ES-I3 (cell line): ENCODE measurements around the gene CPNE5.

ENCODE experiments used
- H3K36me3 ChIP-seq: 2 replicates; pipeline ENCODE4 v1.6.1; 2013; ENCODE audit warnings: mild to moderate bottlenecking, low read length, control low read depth, moderate library complexity; ENCODE audit not compliant: insufficient read depth
- H3K4me1 ChIP-seq: 2 replicates; pipeline ENCODE4 v1.6.1; 2013; ENCODE audit warnings: mild to moderate bottlenecking, control low read depth, low read length; ENCODE audit not compliant: insufficient read depth
- H3K9ac ChIP-seq: 2 replicates; pipeline ENCODE4 v1.6.1; 2013; ENCODE audit warnings: low read depth, mild to moderate bottlenecking, low read length, moderate library complexity
- H3K9me3 ChIP-seq: 2 replicates; pipeline ENCODE4 v1.6.1; 2013; ENCODE audit warnings: mild to moderate bottlenecking, low read length, moderate library complexity; ENCODE audit not compliant: control insufficient read depth, insufficient read depth

CPNE5 gene

DNA sequence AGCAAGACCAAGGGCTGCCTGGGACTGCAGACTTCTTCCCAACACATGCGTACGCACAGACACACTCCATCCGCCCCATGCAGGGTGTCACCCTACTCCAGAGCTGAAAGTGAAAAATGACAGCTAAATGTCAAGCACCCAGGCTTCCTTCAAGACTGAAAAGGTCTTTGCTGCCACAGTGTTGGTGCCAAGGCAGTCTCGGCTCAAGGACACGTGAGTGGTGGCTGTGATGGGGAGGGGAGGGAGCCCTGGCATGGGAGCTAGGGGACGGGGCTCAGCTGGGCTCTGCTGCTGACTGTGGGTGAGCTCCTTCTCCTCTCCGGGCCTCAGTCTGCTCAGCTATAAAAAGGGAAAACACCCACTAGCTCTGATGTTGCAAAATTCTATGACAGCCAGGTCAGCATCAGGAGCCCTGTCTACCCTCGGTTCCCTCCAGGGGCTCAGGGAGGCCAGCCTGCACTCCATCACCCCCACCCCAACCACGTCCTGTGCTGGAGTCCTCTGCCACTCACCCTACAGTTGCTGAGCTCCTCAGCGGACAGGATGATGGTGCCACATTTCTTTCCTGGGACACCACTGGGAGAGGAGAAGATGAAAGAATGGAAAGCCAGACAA, 47.6 kb downstream of the CPNE5 start:
- no peaks in the 10 kb centered on the region for H3K36me3 ChIP-seq
- H3K4me1 ChIP-seq, result peaks cover 35% of the 10 kb centered on the region
- no peak overlapping the region for H3K9ac ChIP-seq
- no peaks in the 10 kb centered on the region for H3K9me3 ChIP-seq

DNA sequence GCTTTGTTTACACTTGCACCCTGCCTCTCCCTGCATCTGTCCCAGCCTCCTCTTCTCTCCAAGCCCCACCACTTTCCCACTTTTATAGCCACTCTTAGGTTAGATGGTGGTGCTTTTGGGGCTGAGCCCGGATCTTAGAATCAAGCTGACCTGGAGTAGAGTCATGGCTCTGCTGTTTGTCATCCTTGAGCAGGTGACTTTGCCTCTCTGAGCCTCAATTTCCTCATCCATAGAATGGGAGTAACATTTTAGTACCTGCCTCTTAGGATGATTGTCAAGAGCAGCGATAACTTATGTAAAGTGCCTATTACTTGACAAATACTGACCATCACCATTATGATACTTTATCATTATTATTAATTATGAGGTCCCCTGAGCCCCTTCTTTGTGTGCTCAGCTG, 48.2 kb downstream of the CPNE5 start:
- no peak overlapping the region for H3K9ac ChIP-seq
- no peaks in the 10 kb centered on the region for H3K9me3 ChIP-seq
- peaks cover 35% of the 10 kb centered on the region for H3K4me1 ChIP-seq
- no peaks in the 10 kb centered on the region for H3K36me3 ChIP-seq

DNA sequence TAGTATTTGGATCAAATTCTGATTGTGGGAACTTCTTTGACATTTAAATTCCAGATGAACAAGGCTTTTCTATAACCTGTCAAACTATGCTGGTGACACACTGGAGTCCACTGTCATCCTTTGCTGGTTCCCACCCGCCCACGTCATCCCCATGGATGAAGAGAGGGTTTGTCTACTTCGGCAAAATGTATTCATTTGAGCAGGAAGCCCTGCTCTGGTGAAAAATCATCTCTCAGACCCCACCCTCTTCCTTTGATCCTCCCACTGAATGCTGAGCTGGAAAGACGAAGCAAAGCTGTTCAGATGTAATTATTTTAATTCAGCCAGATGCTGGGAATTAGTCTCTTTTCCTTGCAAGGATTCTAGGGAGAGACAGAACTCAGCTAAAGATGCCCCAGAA, 50.5 kb downstream of the CPNE5 start:
- Histone ChIP-seq H3K9ac (no peak overlapping the region), H3K36me3 (no peaks in the 10 kb centered on the region), H3K9me3 (no peaks in the 10 kb centered on the region), H3K4me1 (peaks cover 24% of the 10 kb centered on the region)

DNA sequence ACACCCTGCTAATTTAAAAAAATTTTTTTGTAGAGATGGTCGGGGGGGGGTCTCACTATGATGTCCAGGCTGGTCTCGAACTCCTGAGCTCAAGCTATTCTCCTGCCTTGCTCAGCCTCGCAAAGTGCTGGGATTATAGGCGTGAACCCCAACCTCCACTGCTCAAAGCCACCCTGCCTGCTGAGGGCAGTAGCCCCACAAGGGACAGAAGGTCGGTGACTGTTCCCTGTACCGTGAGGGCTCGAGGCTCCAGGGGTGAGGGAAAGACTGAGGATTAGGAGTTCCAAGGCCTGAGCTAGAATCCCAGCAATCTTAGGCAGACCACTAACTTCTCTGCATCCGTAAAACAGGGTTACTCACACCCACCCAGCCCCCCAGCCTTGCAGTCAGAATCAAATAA, 51.1 kb downstream of the CPNE5 start:
- Histone ChIP-seq H3K4me1 (peaks cover 19% of the 10 kb centered on the region), H3K9ac (no peak overlapping the region), H3K9me3 (no peaks in the 10 kb centered on the region), H3K36me3 (no peaks in the 10 kb centered on the region)

DNA sequence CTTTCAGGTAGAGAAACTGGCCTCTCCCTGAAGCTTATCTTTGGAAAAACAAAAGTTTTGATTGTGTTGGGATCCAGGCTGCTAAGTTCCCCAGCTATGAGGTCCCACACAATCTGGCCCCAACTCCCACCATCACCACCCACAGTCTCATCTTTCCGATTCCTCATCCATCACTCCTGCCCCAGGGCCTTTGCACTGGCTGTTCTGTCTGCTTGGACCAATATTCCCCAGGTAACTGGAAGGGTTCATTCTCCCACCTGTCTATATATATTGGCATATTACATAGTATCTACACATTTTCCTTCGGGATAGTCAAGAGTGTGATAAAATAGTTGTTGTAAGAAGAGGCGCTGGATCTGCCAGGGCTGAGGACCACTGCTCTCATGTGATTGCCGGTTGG, 52.0 kb downstream of the CPNE5 start:
- H3K9ac ChIP-seq, result no peak overlapping the region
- no peaks in the 10 kb centered on the region for H3K36me3 ChIP-seq
- H3K9me3 ChIP-seq, result no peaks in the 10 kb centered on the region
- H3K4me1 ChIP-seq, result peaks cover 17% of the 10 kb centered on the region; the same call in 1 of the 2 replicates

DNA sequence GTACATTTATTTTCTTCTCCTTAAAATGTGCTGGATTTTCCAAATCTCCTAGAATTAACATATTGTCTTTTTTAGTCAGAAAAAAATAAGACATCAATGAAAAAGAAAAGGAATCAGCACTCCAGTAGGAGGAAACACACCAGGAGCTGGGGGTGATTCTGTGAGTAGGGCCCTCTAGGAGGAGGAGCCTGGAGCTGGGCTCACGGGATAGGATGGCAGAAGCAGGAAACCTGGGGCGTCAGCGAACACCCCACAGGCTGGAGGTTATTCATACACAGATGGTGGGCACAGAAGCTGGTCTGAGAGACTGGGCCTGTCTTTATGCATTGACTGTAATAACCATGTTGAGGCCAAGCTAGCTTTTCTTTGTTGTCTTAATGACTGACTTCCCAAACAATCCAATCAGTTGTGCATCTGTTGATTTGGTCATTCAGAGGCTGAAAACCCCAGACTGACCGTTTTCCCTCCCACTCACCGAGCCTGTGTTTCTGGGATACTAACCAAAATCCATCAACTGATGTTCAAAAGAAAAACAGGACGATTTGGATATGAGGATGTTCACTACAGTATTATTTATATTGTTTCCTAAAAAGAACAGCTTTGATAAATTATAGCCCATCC, 53.1 kb downstream of the CPNE5 start:
- Histone ChIP-seq H3K4me1 (peaks cover 17% of the 10 kb centered on the region; the same call in 1 of the 2 replicates), H3K36me3 (no peaks in the 10 kb centered on the region), H3K9ac (no peak overlapping the region), H3K9me3 (no peaks in the 10 kb centered on the region)

DNA sequence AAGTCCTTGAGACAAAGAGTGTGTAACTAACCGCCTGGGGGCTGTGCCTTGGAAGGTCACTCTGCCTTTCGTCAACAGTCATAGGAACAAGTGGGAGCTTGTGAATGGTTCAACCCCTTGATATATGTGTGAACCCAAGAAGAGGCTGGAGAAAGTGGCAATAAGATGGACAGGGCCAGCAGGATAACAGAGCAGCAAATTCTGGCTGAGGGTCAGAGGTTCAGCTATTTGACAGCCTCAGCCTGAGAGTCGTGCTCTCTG, 54.9 kb downstream of the CPNE5 start:
- Histone ChIP-seq H3K36me3 (no peaks in the 10 kb centered on the region), H3K9ac (no peak overlapping the region), H3K9me3 (no peaks in the 10 kb centered on the region), H3K4me1 (peaks cover 15% of the 10 kb centered on the region; the same call in 1 of the 2 replicates)

DNA sequence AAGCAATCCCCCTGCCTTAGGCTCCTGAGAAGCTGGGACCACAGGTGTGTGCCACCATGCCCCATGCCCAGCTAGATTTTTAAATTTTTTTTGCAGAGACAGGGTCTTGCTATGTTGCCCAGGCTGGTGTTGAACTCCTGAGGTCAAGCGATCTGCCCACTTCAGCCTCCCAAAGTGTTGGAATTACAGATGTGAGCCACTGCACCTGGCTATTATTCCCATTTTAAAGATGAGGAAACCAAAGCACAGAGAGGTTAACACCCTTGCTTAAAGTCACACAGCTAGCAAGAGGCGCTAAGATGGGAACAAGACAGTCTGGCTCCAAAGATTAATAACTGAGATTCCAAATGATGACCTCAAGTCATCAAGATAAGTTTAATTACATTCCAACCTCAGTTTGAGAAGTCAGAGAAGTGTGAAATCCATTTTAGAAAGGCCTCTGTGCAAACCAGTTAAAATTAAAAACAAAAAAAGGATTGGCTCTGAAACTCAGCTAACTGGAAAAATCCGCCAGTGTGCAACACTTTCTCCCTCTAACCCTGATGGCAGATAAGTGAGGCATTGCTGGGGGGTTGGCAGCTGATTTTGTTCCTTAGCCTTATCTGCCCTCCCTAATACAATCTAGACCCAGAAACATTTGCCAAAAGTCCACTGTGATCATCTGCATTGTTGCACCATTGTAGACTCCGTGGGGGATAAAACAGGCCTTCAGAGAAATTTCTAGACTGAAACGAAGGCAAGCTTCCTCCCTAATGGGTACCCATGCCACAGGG, 55.5 kb downstream of the CPNE5 start:
- Histone ChIP-seq H3K36me3 (no peaks in the 10 kb centered on the region), H3K4me1 (peaks cover 10% of the 10 kb centered on the region; the same call in 1 of the 2 replicates), H3K9ac (no peak overlapping the region), H3K9me3 (no peaks in the 10 kb centered on the region)

DNA sequence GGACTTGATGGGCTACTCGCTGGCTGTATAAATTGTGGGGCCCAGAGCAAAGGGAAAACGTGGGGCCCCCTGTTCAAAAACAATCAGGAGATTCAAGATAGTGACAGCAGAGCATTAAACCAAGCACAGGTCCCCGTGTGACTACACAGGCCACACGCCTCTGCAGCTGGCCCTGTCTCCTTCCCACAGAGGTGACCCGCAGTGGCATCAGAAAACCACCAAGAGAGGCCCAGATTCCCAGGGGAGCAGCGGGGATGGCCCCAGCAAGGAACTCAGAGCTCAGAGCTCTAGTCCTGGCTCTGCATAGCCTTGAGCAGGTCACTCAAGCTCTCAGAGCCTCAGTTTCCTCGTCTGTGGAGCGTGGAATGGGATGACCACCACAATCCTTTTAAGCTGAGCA, 57.6 kb downstream of the CPNE5 start:
- Histone ChIP-seq H3K36me3 (no peaks in the 10 kb centered on the region), H3K9ac (no peak overlapping the region), H3K4me1 (peaks cover 7% of the 10 kb centered on the region; the same call in 1 of the 2 replicates), H3K9me3 (no peaks in the 10 kb centered on the region)

DNA sequence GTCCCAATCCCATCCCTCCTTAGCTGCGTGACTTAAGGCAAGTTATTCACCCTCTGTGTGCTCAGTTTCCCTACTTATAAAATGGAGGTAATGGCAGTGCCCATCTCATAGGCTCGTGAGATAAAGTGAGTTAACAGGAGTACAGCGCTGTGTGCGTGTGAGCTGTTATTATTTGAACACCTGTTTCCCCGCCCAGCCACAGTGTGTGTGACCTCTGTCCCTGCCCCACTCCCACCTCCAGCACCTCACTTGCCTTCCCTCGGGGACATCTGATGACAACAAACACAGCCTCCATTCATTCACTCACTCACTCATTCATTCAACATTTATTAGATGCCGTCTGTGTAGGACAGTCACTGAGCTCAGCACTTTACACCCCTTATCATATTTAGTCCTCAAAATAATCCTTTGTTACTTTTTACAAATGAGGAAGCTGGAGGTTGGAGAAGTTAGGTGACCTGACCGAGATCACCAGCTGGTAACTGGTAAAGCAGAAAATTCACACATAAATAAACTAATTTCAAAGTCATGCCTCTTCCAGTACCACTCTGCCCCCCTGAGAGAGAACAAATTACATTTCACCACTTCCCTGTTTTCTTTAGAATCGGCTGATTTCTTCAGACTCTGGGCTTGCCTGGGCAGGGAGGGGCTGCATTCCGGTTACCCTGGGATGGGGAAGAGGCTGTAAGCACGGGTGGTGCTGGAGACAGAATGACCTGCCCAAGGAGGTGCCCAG, 58.6 kb downstream of the CPNE5 start:
- Histone ChIP-seq H3K9ac (no peak overlapping the region), H3K36me3 (no peaks in the 10 kb centered on the region), H3K9me3 (no peaks in the 10 kb centered on the region), H3K4me1 (peaks cover 7% of the 10 kb centered on the region; the same call in 1 of the 2 replicates)

DNA sequence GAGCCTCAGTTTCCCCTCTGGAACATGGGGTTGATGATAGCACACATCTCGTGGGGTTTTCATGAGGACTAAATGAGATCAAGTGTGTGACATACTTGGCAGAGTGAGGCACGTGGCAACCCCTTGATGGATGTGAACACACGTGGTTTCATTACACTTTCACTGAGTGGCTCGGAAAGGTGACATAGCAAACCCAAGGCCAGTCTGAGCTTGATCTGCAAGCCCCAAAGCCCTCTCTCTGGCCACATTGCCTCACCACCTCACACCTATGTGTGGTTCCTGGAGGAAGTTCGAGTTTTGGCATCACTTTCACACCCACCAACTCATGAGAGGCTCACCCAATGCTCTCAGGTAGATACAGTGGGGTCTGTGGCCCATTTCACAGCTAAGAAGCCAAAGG, 60.0 kb downstream of the CPNE5 start:
- peaks cover 7% of the 10 kb centered on the region; the same call in 1 of the 2 replicates for H3K4me1 ChIP-seq
- no peaks in the 10 kb centered on the region for H3K36me3 ChIP-seq

DNA sequence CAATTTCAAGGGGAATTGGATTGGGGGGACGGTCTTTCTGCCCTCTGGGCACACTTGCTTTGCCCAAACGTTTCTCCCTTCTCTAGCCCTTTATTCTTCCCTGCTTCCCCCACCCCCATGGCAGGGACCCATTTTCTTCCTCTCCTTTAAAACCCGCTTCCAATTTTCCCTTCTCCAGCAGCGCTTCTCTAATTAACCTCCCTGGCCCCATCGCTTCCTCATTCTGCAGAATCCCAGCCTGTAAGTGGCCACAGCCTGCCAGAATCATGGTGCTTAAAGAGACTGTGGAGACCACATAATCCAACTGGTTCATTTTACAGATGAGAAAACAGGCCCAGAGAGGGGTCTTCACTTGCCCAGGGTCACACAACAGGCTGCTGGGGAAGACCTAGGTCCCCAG, 61.4 kb downstream of the CPNE5 start:
- peaks cover 7% of the 10 kb centered on the region; the same call in 1 of the 2 replicates for H3K4me1 ChIP-seq
- H3K36me3 ChIP-seq, result no peaks in the 10 kb centered on the region
- H3K9me3 ChIP-seq, result no peaks in the 10 kb centered on the region
- H3K9ac ChIP-seq, result peak overlapping the region; percentile 37

More for the DNA sequence above, 60.0 kb downstream of the CPNE5 start:
- Histone ChIP-seq H3K9ac (no peak overlapping the region), H3K9me3 (no peaks in the 10 kb centered on the region)

DNA sequence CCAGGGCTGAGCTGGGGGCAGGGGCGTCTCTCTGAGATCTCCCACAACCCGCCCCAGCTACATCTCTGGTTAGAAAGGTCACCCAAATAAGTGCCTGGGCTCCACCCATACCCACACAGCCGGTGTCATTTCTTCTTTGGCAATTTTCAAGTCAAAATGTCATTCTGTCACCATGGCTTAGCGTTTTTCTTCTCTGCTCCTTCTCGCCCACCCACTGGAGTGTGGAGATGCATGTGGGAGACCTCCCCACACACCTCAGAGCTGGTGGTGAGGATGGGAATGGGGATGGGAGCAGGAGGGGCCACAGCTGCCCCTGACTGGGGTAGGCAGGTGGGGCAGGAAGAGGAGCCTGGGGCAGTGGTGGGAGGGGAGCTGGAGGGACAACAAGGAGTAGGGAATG, 63.1 kb downstream of the CPNE5 start:
- no peaks in the 10 kb centered on the region for H3K36me3 ChIP-seq
- no peaks in the 10 kb centered on the region for H3K9me3 ChIP-seq

DNA sequence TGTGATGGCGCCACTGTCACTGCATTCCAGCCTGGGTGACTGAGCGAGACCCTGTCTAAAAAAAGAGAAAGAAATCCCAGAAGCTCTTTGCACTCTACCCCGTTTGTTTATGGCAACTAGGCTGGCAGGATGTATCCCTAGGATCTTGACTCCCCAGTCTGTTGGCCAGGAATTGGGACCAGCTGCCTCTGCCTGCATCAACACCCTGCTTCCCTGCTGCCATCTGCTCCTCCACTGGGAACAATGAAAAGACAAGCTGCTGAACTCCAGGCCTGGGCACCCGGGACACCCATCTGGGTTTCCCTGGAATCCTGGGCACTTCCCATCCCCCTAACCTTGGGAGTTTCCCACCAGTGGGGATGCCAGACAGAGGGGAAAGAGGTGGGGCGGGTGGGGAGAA, 64.9 kb downstream of the CPNE5 start:
- no peaks in the 10 kb centered on the region for H3K9me3 ChIP-seq
- H3K9ac ChIP-seq, result no peak overlapping the region
- H3K36me3 ChIP-seq, result no peaks in the 10 kb centered on the region
- peaks cover 10% of the 10 kb centered on the region; the same call in 1 of the 2 replicates for H3K4me1 ChIP-seq

More for the DNA sequence above, 63.1 kb downstream of the CPNE5 start:
- no peak overlapping the region for H3K9ac ChIP-seq
- H3K4me1 ChIP-seq, result peaks cover 7% of the 10 kb centered on the region; the same call in 1 of the 2 replicates
